Adipocyte (in vitro differentiated cells): ENCODE results near the gene USP24.

Experiments used
- DNase-seq: peaks from one replicate; pipeline ENCODE4 v3.0.0-alpha.2; 2015; ENCODE audit warnings: low read depth
- H3K27me3 ChIP-seq: replicated peaks from 2 replicates; pipeline ENCODE4 v1.7.0; 2013; ENCODE audit warnings: mild to moderate bottlenecking, low read length, moderate library complexity; ENCODE audit not compliant: control insufficient read depth, insufficient read depth
- H3K36me3 ChIP-seq: 2 replicates; pipeline ENCODE4 v1.7.0; 2013; ENCODE audit warnings: low read length, mild to moderate bottlenecking, moderate library complexity; ENCODE audit not compliant: control insufficient read depth, insufficient read depth, severe bottlenecking
- H3K4me1 ChIP-seq: 2 replicates; pipeline ENCODE4 v1.7.0; 2013; ENCODE audit warnings: mild to moderate bottlenecking, low read length, moderate library complexity; ENCODE audit not compliant: control insufficient read depth, insufficient read depth
- H3K4me3 ChIP-seq: 2 replicates; pipeline ENCODE4 v1.7.0; 2013; ENCODE audit warnings: mild to moderate bottlenecking, low read length, moderate library complexity
- H3K9ac ChIP-seq: 2 replicates; pipeline ENCODE4 v1.7.0; 2013; ENCODE audit warnings: mild to moderate bottlenecking, low read length, moderate library complexity
- H3K9me3 ChIP-seq: 2 replicates; pipeline ENCODE4 v1.7.0; 2013; ENCODE audit warnings: mild to moderate bottlenecking, low read length, moderate library complexity; ENCODE audit not compliant: control insufficient read depth

USP24 gene

GRCh38 chr1:55048453-55049270 is 166.5 kb downstream of the USP24 start:
- H3K27me3 ChIP-seq, result peaks cover 18% of the 10 kb centered on the region
- no peaks in the 10 kb centered on the region for H3K9me3 ChIP-seq
- H3K4me3 ChIP-seq, result no peak overlapping the region
- peaks cover 34% of the 10 kb centered on the region for H3K36me3 ChIP-seq
- peaks cover 28% of the 10 kb centered on the region for H3K4me1 ChIP-seq
- no peak overlapping the region for H3K9ac ChIP-seq
- DNase-seq, result no peak

- Histone ChIP-seq H3K9ac (no peak overlapping the region), H3K27me3 (peaks cover 18% of the 10 kb centered on the region), H3K4me3 (no peak overlapping the region), H3K36me3 (peaks cover 34% of the 10 kb centered on the region), H3K4me1 (peaks cover 18% of the 10 kb centered on the region), H3K9me3 (no peaks in the 10 kb centered on the region)
- DNase-seq, result no peak
Measured at GRCh38 chr1:55047611-55048010, 167.6 kb downstream of the USP24 start.

- peaks cover 17% of the 10 kb centered on the region for H3K4me1 ChIP-seq
- H3K9ac ChIP-seq, result no peak overlapping the region
- no peak for DNase-seq
- H3K9me3 ChIP-seq, result no peaks in the 10 kb centered on the region
- H3K36me3 ChIP-seq, result peaks cover 34% of the 10 kb centered on the region
- H3K27me3 ChIP-seq, result peaks cover 22% of the 10 kb centered on the region
- no peak overlapping the region for H3K4me3 ChIP-seq
Measured at GRCh38 chr1:55046871-55047270, 168.3 kb downstream of the USP24 start.

- H3K4me3 ChIP-seq, result no peak overlapping the region
- peaks cover 16% of the 10 kb centered on the region for H3K4me1 ChIP-seq
- H3K9me3 ChIP-seq, result no peaks in the 10 kb centered on the region
- peaks cover 34% of the 10 kb centered on the region for H3K36me3 ChIP-seq
- H3K9ac ChIP-seq, result no peak overlapping the region
- no peak for DNase-seq
- peaks cover 30% of the 10 kb centered on the region for H3K27me3 ChIP-seq
Measured at GRCh38 chr1:55045430-55045829, 169.7 kb downstream of the USP24 start.

GRCh38 chr1:55044617-55045397 is 170.4 kb downstream of the USP24 start:
- no peak overlapping the region for H3K9ac ChIP-seq
- no peak overlapping the region for H3K4me3 ChIP-seq
- peaks cover 30% of the 10 kb centered on the region for H3K27me3 ChIP-seq
- H3K36me3 ChIP-seq, result peaks cover 34% of the 10 kb centered on the region
- H3K4me1 ChIP-seq, result peaks cover 13% of the 10 kb centered on the region
- no peak for DNase-seq
- no peaks in the 10 kb centered on the region for H3K9me3 ChIP-seq

GRCh38 chr1:55043726-55044125 is 171.4 kb downstream of the USP24 start:
- no peaks in the 10 kb centered on the region for H3K9me3 ChIP-seq
- no peak for DNase-seq
- no peak overlapping the region for H3K9ac ChIP-seq
- H3K36me3 ChIP-seq, result peaks cover 30% of the 10 kb centered on the region
- H3K4me3 ChIP-seq, result no peak overlapping the region
- peaks cover 17% of the 10 kb centered on the region for H3K4me1 ChIP-seq
- peaks cover 28% of the 10 kb centered on the region for H3K27me3 ChIP-seq

GRCh38 chr1:55043011-55043410 is 172.2 kb downstream of the USP24 start:
- Histone ChIP-seq H3K9me3 (no peaks in the 10 kb centered on the region), H3K27me3 (peaks cover 24% of the 10 kb centered on the region), H3K4me3 (no peak overlapping the region), H3K36me3 (peaks cover 29% of the 10 kb centered on the region), H3K9ac (no peak overlapping the region), H3K4me1 (peaks cover 17% of the 10 kb centered on the region)
- DNase-seq, result no peak

GRCh38 chr1:55041613-55042012 is 173.6 kb downstream of the USP24 start:
- Histone ChIP-seq H3K4me3 (peak overlapping the region; percentile 79), H3K4me1 (peaks cover 17% of the 10 kb centered on the region), H3K9me3 (no peaks in the 10 kb centered on the region), H3K9ac (no peak overlapping the region), H3K36me3 (peaks cover 16% of the 10 kb centered on the region), H3K27me3 (peaks cover 27% of the 10 kb centered on the region)
- DNase-seq, result no peak

GRCh38 chr1:55040933-55041494 is 174.2 kb downstream of the USP24 start:
- Histone ChIP-seq H3K27me3 (peaks cover 29% of the 10 kb centered on the region), H3K36me3 (peaks cover 12% of the 10 kb centered on the region), H3K4me3 (peak overlapping the region; percentile 79)

GRCh38 chr1:55040083-55040932 is 174.9 kb downstream of the USP24 start:
- peaks cover 32% of the 10 kb centered on the region for H3K27me3 ChIP-seq
- H3K36me3 ChIP-seq, result peaks cover 10% of the 10 kb centered on the region
- peaks cover 17% of the 10 kb centered on the region for H3K4me1 ChIP-seq
- H3K9ac ChIP-seq, result peak overlapping the region; percentile 73
- no peaks in the 10 kb centered on the region for H3K9me3 ChIP-seq
- no peak for DNase-seq
- H3K4me3 ChIP-seq, result peak overlapping the region; percentile 79

More at GRCh38 chr1:55040933-55041494, 174.2 kb downstream of the USP24 start:
- H3K4me1 ChIP-seq, result peaks cover 17% of the 10 kb centered on the region
- peak overlapping the region; percentile 73 for H3K9ac ChIP-seq
- no peak for DNase-seq
- no peaks in the 10 kb centered on the region for H3K9me3 ChIP-seq
